HG03045 (cell line): ENCODE data around the gene MED27.

Experiments used
- ATAC-seq: cut with Tn5 transposase; IDR thresholded peaks from one replicate; pipeline ENCODE4 v1.9.1; 2021; ENCODE audit warnings: mild to moderate bottlenecking, moderate library complexity; ENCODE audit not compliant: unreplicated experiment

Gene MED27

DNA sequence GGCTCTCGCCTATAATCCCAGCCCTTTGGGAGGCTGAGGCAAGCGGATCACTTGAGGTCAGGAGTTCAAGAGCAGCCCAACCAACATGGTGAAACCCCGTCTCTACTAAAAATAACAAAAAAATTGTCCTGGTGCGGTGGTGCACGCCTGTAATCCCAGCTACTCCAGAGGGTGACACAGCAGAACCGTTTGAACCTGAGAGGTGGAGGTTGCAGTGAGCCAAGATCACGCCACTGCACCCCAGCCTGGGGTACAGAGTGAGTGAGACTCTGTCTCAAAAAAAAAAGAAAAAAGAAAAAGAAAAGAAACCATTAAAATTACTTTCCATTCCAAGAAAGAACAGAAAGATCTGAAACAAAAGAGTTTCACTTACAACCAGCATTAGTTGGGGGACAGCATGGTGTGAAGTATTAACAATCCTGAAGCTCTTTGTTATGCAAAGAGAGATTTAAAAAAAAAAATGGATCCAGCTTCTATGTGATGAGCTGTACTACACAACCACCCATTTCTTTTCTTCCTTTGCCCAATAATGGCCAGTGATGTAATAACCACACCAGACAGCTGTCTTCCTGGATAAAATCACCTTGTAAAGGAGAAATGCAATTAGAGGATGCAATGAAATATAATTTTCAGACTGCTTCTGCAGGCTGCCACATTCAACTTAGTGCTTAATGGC is 76.9 kb downstream of the MED27 start:
- no peak for ATAC-seq

DNA sequence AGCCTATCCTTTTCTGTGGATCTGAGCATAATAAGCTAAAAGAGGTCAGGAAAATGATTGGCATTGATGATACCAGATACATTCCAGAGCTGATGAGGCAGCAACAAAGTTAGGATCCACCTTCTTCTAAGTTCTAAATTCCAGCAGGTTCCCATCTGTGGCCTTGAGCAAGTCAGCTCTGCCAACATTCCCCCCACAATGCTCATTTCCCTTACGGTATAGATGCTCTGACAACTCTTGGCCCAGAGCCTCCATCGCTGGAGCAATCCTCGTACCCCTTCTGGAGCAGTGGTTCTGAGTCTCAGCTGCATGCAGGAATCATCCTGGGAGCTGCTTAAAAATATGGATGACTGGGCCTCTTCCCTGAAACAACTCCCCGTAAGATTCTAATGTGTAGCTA is 78.1 kb downstream of the MED27 start:
- no peak for ATAC-seq

DNA sequence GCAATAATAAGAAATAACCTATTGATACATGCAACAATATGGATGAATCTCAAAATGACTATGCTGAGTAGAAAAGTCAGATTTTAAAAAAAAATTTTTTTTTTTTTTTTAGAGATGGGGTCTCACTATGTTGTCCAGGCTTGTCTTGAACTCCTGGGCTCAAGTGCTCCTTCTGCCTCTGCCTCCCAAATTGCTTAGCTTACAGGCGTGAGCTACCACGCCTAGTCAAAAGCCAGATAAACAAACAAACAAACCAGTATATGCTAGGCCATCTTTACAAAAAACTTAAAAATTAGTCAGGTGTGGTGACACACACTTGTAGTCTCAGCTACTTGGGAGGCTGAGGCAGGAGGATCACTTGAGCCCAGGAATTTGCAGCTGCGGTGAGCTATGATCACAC is 79.0 kb downstream of the MED27 start:
- no peak for ATAC-seq

DNA sequence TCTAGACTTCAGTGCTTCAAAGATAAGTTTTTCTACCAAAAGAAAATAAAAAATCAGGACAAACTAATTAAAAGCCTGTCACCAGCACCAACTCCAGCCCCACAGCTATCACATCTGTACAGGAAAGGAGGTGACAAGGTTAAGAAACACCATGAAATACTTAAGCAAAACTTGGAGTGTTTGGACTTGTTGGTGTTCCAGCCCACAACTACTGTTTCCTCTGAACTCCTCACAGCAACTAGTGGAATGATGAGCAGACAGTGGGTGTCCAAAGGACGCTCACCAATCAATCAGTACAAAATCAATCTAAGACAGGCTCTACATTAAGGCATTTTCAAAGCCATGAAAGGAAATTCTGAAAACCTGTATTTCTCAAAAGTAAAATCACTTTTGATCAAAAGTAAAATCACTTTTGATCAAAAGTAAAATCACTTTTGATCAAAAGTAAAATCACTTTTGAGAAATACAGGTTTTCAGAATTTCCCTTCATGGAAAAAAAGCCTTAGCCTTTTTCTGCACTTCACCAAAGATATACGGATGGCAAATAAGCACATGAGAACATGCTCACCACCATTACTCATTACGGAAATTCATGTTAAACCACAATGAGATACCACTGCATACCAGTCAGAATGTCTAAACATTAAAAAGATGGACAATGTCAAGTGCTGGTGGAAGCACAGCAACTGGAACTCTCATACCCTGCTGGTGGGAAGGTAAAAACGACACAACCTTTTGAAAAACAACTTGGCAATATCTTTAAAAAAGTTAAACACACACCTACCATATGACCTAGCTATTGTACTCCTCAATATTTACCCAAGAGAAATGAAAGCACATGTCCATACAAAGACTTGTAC is 79.7 kb downstream of the MED27 start:
- no peak for ATAC-seq

DNA sequence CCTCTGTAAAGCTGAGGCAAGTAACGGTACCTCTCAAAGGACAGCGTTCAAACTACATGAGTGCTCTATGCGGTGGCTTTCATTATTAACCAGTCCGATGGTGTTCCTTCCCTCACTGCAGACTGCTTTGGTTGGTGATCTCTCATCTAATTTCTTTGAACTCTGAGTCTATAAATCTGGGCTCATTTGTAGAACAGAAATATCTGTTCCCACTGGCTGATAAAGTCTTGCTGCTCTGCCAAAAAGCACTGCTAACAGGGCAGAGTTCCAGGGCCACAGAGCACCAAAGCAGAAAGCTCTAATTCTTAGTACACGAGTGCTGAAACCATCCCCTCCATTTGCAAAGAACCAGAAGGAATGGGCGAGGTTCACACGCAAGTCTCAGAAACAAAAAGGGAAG is 81.9 kb downstream of the MED27 start:
- no peak for ATAC-seq

DNA sequence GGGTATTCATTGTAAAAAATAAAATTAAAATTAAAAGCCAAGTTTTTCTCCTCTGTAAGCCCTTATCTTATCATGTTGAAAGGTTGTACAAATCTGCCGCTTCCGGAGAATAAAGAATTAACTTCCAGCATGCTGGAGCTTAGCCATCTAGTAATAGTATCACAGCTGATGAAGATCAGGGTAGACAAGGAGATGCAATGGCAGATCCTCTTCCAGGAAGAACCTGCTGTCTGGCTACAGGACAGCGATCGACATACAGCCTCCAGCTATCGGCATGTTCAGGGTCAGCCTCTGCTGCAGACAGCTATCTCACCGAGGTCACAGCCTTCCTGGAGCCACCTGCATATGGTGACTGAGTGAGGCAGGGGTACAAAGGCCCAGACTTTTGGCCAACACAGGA is 82.6 kb downstream of the MED27 start:
- no peak for ATAC-seq

DNA sequence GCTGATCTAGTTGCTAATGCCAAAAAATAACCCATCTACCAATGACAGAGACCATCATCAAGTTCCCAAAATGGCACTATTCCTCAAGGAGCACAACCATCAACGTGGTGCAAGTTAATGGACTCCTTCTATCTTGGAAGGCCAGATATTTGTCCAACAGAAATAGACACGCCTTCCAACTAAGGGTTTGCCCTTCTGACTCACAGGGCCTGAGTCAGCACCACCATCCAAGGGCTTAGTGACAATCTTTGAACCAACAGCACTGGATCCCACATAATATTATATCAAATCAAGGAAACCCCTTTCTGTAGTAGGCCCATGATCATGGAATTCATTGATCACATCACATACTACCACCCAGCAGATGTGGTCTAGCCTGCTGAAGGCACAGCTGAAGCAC is 84.3 kb downstream of the MED27 start:
- no peak for ATAC-seq

DNA sequence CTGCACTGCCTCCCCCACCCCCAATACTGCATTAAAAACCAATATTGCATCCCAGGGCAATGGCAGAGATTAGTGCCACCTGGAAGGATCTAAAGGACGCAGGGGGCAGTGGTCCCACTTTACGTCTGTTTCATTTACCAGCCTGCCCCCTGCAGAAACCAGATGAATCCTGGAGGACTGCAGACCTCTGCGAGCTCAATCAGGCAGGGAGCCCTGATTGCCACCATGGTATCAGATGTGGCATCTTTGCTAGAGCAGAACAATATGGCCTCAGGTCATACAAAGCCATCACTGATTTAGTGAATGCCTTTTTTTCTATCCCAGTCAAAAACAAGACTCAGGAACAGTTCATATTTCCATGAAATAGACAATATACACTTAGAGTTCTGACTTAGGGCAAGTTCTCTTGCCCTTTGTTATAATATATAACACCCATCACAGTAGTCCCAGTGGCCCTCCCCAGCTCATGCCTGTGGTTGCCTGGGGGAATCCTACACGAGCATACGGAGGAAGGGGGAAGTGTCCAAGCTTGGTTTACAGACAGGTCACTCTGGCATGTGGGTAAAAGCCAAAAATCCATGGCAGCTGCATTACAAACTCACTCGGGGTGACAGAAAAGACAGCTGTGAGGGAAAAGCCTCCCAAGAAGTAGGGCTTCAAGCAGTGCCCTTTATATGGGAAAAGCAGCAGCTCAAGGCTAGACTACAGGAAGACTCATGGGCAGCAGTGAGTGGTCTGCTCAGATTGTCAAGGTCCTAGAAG is 85.1 kb downstream of the MED27 start:
- ATAC-seq, result no peak

DNA sequence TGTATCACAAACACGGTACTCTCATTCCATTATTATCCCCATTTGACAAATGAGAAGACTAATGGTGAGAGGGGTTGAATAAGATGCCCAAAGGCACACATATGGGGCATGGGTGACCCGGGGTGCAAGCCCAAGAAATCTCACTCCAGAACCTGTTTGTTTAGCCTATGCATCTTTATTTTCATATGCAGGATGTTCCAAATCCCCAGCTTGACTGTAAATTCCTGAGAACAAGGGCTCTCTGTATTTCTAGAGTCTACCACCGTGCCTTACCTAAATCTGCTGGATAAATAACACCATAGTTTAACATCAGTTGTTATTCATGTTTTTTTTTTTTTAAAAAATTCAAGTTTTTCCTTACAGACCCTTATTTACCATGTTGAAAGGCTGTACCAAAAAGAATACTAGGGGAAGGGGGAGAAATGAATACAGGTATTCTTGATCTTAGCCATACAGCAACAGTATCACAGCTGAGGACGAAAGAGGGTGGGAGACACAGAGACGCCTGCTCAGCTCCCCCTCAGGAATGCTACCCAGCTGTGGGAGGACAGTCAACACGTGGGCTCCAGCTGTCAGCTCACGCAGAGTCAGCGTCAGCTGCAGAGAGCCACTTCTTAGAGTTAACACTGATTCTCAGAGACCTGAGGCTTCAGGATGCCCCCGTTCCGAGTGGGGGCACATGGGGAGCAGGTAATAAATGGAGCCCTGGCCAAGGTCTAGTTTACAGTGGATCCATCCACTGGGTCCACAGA is 86.6 kb downstream of the MED27 start:
- ATAC-seq, result no peak

DNA sequence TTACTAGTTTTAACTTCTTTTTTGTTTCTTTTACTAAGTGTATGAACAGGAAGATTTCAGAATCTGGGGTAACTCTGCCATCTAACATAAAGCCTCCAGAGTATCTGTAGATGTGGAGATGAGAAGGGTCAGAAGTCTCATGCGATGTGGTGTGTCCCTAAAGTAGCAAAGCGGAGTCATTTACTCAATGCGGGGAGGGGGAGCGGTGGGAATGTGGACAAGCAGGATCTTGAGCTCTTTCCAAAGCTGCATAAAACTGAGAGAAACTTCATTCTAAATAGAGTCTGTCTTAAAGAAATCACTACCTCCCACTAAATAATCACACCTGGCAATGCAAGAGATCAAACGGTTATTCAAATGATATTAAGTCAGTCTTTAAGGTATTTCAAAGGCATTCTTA is 92.4 kb downstream of the MED27 start:
- no peak for ATAC-seq

DNA sequence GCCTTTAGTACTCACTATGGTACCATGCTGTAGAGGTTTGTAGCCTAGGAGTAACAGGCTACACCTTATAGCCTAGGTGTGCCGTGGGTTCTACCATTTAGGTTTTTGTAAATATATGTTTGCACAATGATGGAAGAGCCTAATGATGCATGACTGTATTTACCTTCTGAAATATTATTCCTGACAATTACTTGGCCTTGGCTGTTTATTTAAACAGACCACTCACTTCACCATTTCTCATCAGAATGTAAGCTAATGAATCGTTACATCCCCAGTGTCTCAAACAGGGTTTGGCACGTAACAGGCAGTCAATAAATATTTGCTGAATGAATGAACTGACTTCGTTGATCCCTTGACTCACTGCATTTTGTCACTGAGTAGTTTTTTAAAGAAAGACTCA is 93.1 kb downstream of the MED27 start:
- no peak for ATAC-seq

DNA sequence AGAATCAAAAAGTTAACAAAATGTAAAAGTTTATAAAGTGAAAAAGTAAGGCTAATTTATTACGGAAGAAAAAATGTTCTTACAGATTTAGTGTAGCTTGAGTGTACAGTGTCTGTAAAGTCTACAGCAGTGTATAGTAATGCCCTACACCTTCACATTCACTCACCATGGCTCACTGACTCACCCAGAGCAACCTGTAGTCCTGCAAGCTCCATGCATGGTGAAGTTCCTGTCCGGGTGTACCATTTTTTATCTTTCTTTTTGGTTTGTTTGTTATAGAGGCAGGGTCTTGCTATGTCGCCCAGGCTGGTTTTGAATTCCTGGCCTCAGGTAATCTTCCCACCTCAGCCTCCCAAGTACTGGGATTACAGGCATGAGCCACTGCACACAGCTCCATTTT is 93.6 kb downstream of the MED27 start:
- no peak for ATAC-seq

DNA sequence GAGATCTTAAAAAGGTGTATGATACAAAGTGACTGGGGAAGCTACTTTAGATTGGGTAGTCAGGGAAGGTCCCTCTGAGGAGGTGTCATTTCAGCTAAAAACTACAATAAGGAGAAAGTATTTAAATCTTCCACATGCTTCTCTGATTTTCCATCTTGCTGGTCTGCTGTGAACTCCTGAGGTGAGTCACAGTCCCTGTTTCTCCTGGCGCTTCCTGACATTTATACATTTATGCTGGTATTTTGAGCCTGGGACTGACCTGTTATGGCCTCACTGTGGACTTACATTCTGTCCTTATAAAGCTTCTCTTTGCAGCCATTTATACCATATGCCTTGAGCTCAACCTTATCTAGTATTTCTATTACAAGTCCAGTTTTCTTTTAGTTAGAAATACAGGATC is 95.1 kb downstream of the MED27 start:
- no peak for ATAC-seq

DNA sequence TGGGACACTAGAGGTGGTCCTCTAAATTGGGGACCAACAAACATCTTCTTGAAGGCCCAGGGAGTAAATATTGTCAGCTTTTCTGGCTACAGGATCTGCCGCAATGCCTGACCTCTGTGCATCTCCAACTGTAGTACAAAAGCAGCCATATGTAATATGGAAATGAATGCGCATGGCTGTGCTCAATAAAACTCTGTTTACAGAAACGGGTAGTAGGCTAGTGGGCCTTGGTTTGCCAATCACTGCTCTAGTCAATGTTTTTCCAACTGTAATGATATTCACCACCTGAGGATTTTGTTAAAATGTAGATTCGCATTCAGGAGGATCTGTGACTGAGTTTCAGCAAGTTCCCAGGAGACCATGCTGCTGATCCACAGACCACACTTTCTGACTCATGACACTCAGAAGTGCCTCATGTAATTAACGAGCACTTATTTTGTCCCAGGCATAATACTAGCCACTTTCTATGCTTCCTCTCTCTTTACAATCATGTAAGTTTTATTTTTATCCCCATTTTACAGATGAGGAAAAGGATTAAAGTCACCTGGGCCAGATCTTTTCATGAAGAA is 96.9 kb downstream of the MED27 start:
- ATAC-seq, result no peak

DNA sequence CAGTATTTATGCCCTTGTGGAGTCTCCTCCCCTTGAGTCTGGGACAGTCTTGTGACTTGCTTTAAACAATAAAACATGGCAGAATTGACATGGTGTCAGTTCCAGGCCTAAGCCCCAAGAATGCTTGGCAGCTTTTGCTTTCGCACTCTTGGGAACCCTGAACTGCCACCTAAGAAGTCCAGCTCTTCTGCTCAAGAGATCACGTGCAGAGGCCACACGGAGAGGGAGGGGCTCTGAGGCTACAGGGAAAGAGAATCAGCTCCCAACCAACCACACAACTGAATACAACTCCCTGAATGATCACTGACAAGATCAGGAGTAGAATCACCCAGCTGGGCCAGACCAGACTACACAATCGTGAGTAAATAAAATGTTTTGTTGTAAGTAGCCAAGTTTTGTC is 97.6 kb downstream of the MED27 start:
- ATAC-seq, result no peak

DNA sequence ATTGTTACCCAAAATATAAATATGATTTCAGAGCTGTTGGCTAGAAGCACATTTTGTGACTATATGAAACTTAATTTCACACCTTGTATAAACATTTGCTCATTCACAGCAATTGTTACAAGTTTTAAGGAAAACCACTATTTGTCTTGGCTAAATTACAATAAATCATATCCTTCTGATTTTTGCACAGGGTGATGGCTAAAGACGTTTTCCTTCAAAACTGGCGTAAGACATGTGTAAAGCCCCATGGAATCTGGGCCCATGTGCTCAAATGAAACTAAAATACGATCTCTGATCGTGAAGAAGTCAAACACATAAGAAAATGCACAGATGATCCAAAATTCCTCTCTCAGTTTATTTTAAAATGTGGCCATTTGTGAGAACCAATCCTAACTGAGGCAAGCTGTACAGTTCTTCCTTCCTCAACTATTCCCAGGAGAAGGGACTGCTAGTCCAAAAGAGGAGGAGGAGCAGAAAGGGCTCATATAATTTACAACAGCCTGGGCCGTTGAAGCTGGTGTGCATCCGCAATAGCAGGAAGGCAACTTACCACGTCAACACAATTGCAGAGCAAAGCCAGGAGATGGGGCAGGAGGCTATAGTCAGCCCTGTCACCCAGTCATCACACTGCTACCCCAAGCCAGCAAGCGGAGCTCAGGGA is 98.4 kb downstream of the MED27 start:
- no peak for ATAC-seq

DNA sequence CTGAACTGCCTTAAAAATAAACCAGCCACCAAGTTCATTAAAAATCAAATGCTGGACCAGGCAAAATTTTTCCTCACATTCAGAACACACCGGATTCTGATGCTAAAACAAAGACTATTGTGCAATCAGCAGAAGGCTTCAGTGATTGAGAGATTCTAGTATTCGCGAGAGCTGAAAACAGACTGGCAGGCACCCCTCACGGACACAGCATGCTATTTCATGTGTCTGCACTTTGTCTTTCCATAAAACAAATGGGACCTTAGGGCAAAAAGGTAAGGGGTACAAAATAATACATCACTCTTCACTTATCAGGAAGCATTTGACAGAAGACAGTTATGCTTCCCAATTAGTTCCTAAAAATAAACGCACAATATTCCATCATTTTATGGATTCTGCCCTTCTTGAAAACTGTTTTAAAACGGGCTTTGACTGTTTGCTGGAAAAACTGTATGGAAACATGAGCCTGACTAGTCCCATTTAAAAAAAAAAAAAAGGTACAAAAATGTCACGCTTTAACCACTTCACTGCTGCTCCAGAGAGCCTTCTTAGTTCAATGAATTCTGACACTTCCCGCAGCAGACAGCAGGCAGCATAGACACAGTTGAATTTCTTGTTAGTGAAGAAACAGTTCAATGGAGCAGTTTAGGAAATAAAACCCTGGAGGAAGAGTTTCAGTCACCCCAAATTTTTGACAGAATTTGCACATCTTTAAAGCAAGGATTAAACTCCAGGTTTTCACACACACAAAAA is 99.2 kb downstream of the MED27 start:
- no peak for ATAC-seq

DNA sequence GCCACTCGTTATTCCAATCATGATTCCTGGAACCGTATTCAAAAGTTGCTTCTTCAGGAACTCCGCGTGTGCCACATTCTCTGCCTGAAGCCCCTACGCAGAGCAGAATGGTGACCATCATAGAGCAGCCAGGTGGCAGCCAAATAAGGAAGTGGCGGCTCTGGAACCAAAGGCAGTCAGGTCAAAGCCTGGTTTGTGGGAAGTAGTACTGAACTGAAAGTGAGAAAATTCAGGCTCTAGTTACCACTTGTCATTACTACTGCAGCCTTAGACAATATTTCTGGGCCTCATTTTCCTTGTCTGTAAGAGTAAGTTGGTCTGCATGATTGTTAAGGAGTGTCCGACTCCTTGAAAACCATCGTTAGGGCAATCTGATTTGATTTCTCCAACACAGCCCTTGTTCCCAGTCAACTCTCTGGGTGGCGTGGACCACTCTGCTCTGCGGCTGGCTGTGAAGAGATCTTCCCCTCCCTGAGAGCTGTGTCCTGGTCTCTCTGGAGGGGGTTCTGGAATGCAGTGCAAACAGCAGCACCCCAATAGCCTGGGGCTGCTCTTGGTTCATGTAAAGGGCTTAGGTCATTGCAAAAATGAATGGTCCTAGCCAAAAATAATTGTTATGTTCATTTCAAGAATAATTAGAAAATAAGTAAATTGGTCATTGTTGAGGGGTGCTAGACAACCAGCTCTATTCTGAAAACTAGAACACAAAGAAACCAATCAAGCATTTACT is 102.4 kb downstream of the MED27 start:
- ATAC-seq, result no peak
